Measurements from ENCODE around the gene TFF1.

The TFF1 gene

GRCh38 chr21:42314616-42315295, 51.6 kb downstream of the TFF1 start:
- TF ChIP-seq CTCF (IDR thresholded peaks at IDR 0.05; ENCODE audit: control extremely low read depth, extremely low read depth, low read depth, missing control alignments): no peak
- ChIA-PET CTCF (interaction anchor here (1.4 kb wide), 1 partner anchor 9 kb away, joined by 4 read pairs; no protein-coding TSS in a partner anchor), POLR2A (interaction anchor here (0.5 kb wide), 1 partner anchor 305 kb away, joined by 3 read pairs; no protein-coding TSS in a partner anchor)
- DNase-seq (ENCODE audit: extremely low spot score): no peak

GRCh38 chr21:42313501-42313969, 52.8 kb downstream of the TFF1 start:
- no peak for DNase-seq (ENCODE audit: extremely low spot score)
- ChIA-PET CTCF (interaction anchor here (1.3 to 1.4 kb wide), 3 partner anchors 7 to 137 kb away, joined by 3 to 4 read pairs (median 4); no protein-coding TSS in a partner anchor), POLR2A (interaction anchor here (0.6 kb wide), 1 partner anchor 16 kb away, joined by 3 read pairs; no protein-coding TSS in a partner anchor)
- TF ChIP-seq CTCF (IDR thresholded peaks at IDR 0.05; ENCODE audit: control extremely low read depth, extremely low read depth, low read depth, missing control alignments): no peak

GRCh38 chr21:42312626-42313104, 53.7 kb downstream of the TFF1 start:
- CTCF ChIA-PET: interaction anchor here (4.4 kb wide), 1 partner anchor 138 kb away, joined by 49 read pairs; no protein-coding TSS in a partner anchor
- no peak for DNase-seq (ENCODE audit: extremely low spot score)
- TF ChIP-seq CTCF (IDR thresholded peaks at IDR 0.05; ENCODE audit: control extremely low read depth, extremely low read depth, low read depth, missing control alignments): no peak
- POLR2A ChIA-PET: no interaction called here
